Activated T-cell treated with anti-CD3 and anti-CD28 coated beads for 4 hours (primary cell): Measurements from ENCODE around the gene MTPN.

Experiments used
- DNase-seq: peaks from one replicate; pipeline ENCODE4 v3.0.0-alpha.2; 2020

The MTPN gene

DNA sequence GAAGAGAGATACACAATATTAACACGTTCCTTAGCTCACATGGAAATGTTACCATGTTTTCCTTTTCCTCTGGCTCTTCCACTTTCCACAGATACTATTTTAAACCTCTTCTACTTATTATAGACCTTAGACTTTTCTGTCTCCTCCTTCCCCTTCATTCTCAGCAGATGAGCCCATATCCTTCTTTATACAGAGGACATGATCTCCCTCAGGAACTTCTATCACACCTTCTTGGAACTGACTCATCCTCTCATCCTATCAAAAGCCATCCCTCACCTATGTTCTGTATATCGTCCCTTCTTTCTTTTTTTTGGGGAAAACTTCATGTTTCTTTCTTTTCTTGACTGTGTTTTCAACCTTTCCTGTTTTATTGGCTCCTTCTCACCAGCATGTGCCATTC lies 20.8 kb downstream of the MTPN start:
- no peak for DNase-seq

DNA sequence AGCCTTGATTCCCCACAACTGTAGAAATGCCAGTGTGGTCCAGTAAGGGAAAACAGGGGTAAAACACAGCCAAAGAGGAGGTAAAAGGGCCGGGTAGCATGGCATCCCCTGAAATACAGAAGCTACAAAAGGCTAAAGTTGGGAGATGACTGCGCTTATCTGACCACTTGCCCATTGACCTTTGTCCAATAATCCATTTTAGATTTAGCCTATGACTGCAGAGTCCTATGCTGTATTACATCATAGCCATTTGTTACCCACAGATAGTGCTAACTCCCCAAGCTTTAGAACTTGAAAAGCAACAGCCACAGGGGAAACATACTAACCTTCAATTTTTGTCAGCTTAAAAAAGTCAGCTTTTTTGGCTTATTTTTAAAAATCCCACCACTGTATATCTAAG lies 26.2 kb downstream of the MTPN start:
- DNase-seq, result no peak

DNA sequence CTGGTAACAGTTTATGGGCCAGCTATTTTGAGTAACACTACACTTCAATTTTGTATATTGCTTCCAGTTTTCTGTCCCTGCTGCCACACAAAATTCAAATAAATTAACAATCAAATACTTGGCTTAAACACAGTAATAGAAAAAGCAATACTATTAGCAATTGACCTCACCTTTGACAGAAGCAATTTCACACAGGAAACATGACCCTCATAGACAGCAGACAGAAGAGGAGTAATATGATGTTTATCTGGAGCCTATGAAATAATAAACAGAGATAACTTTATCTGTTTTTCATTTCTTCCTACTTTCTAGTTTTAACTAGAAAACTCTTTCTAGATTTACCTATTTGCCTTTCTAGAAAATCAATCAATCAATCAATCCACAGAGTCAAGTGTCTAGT lies 26.7 kb downstream of the MTPN start:
- no peak for DNase-seq

DNA sequence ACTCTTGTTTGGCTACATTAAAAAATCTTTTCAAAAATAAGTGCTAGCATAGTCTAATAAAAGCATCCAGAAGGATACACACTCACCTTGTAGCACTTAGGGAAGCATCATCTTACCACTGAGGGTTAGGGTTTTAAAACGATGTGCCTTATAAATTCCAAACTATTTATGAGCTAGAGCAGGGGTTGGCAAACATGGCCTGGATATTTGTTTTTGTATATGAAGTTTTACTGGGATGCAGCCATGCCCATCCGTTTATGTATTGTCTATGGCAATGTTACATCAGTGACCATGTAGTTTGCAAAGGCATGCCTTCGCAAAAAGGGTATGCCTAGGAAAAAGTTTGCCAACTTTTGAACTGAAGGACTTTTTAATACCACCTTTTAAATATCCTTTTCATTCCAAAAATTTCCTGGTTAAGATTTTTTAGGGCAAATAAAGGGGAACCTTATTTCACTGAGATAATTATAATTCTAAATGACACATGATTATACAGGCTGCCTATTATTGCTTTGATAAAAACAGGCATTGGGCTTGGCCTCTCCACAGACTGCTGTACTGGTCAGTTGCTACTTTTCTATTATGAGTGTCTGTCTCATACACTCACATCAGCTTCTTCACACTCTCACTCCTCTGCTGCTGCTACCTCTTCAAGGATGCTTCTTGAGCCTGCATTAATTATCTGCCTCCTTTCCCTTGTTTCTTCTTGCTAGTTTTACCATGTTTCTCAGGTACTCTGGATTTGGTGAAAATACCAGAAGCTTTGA lies 30.7 kb downstream of the MTPN start:
- no peak for DNase-seq

DNA sequence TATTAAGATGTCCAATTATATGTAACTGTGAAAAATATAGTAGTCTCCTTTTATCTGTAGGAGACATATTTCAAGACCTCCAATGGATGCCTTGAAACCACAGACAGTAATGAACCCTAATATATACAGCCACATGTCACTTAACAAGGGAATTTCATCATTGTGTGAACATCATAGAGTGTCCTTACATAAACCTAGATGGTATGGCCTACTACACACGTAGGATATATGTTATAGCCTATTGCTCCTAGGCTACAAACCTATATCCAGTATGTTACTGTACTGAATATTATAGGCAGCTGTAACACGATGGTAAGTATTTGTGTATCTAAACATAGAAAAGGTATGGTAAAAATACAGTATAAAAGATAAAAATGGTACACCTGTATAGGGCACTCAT lies 32.4 kb downstream of the MTPN start:
- DNase-seq, result no peak

DNA sequence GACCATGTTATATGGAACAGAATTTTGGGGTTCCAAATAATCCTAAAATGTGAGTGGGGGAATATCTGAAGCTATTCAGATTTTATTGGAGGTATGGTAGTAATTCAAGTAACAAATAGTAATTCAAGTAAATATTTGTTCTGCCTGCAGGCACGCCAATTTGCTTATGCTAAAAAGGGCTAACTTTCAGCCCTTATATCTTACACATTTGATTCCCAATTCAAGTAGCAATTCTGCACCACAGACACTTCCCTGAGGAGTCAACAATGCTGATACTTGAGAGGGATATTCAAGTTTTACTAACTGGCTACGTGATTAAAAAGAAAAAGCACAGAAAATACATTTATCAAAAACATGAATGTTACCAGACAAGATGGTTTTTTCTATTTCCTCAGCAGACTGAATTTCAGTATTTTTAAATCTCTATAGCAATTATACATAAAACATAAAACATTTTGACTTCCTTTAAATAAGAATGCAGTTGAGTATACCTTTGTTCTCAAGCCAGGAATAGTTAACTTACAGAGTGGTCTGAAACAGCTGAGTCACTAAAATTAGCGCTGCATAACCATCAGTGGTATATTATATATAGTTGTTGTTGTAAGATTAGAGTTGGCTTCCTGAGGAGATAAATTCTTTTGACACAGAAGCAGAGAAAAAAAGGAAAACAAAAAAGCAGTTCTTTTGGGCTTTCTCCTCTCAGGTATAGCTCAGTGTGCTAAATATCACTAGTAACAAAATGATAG lies 33.9 kb downstream of the MTPN start:
- DNase-seq, result no peak

DNA sequence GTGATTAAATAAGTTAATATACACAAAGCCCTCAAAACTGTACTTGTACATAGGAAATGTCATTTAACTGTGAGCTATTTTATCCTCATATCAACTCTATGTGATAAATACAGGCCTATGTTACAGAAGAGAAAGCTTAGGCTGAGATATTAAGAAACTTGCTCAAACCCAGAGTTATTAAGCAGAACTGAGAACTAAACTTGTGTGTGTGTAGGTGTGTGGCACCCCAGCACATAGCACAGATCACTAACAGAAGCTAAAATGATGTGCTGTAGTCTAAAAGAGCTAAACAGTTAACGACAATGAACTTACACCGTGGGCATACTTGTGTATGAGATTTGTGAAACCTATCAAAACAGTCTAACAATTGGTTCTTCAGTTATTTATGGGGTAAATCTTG lies 34.5 kb downstream of the MTPN start:
- DNase-seq, result no peak

DNA sequence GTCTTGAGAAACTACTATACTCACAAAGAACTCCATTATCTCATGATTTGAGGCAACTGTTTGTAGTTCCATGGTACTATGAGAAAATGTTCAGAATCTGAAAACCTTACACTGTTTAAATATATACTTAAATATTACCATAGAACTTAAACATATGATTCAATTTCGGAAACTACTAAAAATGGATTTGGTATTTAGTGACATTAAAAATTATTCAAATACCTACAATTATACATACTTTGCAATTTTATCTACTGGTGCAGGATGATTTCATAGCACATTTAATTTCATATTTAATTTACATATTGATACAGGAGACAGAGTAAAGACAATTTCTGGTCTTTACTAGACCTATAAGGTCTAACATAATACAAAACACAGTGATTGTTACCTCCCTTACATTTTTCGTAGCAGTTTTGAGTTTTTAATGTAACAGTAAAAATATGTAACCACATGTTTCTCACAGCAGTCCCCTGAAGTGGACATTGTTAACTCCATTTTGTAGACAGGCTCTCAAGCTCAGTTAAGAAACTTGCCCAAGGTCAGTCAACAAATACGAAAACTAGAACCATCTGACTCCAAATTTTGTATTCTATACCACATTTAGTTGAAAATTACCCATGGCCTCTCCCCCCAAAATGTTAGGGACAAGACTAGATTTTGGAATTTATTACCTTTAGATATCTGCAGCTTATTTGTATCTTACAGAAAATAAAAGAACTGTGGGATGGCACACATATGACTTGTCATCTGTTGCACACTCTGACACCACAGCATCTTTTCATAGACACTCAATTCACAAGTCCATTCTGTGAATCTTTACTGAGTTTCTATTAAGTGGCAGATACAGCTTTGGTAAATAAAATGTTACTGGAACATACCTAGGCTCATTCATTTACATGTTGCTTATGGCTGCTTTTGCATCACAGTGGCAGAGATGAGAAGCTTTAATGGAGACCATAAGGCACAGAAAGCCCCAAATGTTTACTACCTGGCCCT lies 36.8 kb downstream of the MTPN start:
- no peak for DNase-seq

DNA sequence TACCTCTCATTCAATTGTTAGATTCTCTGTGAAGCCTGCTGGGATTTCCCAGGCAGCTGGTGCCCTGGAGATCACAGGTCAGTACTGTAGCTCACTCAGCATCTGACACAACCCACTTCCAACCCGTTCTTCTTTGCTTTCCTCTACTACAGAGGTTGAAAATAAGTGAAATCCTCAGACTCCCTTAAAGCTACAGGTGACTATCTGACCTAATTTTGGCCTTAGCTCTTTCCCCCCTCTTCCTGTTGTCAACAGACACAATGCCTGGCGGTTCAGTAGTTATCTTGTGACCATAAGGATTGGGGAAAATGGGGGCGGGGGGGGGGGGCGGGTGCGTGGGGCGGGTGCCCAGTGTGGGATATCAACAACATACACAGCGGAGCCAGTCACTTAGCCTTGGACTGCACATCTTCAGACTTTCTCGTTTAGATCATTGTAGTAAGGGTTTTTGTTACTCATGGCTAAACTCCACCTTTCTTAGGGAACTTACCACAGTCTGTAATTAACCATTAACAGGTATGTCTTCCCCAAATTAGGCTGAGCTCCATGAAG lies 37.8 kb downstream of the MTPN start:
- no peak for DNase-seq

DNA sequence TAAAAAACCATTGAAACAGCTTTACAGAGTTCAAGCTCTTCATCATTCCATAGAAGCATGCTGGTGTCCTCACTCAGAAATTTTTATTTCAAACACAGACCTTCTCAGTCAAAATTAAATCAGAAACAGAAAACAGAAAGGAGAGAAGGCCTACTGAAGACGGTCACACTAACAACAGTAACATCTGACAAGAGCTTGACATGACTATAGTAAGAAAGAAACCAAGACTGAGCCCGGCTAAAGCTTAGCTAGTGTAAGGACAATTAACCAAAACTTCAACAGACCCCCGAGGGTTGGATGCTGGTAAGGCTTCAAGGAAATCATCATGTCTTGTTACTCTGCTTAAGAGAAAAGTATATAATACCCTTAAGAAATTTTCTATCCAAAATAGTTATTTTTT lies 38.6 kb downstream of the MTPN start:
- DNase-seq, result no peak

DNA sequence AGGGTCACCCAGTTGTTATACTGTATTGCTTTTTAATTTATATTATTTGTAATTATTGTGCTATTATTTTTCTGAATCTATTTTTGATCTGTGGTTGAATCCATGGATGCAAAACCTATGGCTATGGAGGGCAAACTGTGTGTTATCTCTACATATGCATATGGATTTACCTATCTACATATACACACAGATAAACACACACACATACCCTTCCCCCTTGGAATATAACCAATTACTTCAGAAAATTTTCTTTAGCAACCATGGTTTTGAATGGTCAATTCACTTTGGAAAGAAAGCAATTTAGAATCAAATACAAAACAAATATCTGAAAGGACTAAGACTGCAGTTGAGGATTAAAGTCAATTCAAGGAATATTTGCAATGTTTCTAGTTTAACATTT lies 39.1 kb downstream of the MTPN start:
- DNase-seq, result no peak

DNA sequence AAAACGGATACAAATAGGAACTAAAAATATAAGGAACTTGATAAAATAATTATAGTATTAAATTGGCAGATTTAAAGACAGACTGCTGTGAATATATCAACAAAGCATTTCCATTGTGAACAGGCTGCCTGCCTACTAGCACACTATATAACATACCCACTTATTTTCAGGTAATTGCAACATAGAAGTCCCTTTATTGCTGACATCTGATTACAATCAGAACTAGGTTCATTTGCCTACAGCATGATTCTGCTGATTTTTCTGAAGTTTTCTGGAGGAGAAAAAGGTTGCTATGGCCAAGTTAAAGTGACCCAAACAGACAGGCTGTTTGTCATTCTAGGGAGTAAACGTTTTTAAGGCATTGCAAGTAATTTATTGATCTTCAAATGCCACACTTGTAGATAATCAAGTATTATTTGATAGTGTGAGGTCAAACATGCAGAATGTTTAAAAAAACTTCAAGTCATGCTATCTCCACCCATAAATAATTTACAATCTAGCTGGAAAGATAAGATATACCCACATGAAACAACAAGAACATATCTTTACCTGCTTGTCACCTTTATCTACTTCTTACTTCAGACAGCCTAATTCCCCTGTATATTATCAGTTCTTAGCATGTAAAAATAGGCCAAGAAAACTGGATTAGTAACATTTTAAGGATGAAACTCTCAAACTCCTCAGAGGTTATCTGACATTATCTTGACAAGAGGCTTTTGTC lies 40.5 kb downstream of the MTPN start:
- no peak for DNase-seq

DNA sequence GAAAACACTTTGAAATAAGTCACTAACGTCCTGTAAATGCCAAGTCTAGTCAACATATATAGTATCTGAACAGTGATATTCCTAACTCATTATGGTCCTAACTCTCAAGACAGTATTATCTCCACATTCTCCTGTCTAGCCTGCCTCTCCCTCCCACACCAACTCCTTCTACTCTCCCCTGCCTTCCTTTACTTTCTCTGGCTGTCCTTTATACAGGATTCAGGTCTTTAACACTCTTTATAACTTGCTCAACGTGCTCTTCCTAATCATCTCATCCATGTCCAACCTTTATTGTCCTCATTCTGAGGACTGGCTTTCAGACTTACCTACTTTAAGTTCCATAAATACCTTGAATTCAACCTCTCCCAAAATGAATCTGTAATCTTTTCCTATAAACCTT lies 42.5 kb downstream of the MTPN start:
- no peak for DNase-seq

DNA sequence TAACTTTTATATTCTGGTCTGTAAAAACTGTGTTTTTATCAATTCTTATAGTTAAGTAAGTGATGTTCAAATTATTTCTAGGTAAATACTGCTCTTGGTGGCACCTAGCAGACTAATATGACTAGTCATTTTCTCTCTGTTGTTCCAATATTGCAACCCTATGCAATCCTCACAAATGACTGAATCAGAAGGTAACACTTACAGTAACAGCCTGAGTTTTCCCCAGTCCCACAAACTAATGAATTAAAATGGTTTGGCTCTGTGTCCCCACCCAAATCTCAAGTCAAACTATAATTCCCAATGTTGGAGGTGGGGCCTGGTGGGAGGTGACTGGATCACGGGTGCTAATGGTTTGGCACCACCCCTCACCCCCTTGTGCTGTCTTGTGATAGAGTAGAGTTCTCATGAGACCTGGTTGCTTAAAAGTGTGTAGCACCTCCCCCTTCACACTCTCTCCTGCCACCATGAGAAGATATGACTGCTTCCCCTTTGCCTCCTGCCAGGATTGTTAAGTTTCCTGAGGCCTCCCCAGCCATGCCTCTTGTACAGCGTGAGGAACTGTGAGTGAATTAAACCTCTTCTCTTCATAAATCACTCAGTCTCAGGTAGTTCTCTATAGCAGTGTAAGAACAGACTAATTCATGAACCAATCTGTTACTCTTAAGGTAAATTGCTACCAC lies 43.5 kb downstream of the MTPN start:
- DNase-seq, result no peak

DNA sequence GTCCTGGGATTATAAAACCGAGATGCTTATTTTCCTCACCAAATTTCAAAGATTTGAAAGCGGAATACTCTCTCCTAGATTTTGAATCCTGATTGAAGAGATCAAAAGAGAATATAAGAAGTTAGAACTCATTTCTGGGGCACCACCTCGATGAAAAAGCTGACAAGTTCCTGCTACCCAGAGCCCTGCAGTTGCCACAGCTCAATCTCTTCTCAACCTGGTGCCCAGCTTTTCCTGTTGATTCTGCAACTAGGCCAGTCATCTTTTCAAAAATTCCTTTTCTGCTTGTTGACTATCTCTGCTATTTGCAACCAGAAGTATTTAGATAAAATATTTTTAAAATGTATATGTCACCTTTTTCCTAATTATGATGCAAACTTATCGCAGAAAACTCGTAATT lies 45.0 kb downstream of the MTPN start:
- DNase-seq, result no peak

DNA sequence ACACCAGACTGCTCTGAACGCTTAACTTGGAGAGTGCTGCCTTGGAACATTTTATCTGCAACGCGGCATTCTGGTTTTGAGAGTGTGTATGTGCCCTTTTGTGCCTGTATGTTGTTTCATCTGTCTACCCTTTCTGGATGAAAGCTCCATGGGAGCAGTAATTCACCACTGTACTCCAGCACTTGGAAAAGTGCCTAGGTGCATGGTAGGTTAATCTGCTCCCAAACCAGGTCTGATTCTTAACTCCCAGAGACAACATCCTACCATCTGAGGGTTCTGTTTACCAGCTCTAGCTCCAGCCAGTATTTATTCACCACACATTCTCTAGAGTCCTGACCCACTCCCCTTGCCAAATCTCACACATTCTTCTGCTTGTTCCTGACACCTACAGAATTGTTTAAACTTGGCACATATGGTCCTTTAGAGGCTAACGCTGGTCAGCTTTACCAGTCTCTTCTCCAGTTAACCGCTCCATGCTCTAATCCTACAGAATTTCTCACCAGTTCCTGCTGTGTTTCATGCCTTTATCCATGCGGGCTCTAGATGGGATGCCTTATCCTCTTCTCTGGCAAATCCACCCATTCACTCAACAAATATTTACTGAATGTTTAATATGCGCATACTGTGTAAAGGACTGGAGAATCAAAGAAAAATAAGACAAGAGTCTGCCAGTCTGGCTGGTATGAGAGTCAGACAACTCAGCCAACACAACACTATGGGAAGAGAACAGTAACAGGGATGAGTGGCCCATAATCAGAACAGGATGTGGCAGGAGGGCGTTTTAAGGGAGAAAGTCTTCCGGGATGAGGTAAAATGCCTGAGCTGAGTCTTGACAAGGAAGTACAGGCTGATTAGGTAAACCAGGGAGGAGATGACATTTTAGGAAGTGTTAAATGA lies 46.3 kb downstream of the MTPN start:
- DNase-seq, result no peak

DNA sequence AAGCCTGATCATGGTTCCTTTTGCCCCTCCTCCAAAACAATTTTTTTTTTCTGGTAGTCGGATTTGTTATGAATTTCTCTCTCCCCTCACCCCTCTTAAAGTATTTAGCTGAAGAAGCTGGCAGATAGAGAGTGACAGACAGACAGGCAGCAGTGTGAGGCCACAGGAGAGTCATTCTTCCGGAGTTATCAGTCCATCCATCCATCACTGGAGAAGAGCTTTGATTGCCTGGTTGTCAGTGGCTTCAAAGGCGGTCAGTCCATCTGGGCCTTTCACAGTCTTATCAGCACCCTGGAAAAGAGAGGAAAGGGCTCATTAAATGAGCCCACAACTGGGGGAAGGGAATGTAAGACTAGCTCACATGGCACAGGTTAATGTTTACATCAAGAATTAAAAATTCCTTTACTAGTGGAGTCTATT lies 47.4 kb downstream of the MTPN start:
- no peak for DNase-seq

DNA sequence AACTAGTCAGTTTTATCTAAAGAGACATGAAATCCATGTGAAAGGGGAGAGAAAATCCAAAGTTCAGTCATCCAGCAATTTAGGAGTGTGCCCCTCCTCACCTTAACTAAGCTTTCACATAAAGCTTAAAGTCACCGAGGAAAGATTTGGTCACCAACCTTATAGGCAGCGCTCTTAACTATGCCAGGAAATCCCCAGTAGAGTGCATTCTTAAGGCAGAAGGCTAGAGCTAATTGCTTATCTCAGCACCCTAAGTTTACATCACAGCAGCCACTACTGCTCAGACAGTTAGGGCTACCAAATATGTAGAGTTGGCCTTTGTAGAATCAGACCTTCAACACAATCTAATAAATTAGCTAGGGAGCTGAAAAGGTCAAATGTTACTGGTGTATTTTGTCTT lies 47.9 kb downstream of the MTPN start:
- DNase-seq, result no peak

DNA sequence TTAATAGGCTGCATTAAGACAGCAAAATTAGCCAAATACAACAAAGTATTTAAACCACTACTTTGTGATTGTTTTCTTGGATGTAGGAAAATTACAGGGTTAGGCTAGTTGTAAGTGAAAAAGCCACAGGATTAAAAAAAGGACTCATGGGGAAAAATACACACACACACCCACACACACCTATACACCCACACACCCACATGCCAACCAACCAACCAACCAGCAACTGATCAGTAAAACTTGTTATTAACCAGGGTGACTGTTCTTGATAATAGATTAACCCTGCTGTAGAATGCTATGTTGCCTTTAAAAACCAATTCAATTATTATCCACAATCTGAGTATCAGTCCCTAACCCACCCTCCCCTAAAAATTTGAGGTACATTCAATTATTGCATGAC lies 49.0 kb downstream of the MTPN start:
- no peak for DNase-seq

DNA sequence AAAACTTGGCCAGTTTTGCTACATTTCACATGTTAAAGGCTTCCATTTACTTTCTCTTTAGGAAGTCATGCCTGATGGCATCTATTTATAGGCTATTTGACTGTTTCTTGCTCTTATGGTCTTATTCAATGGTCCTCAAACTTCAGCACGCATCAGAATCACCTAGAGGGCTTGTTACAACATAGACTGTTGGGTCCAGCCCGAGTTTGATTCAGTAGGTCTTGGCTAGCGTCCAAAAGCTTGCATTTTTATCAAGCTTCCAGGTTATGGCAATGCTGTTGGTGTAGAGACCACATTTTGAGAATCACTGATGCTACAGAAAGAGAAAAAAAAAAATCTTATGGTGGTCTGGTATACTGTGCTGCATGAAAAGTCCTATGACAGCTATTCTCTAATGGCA lies 51.9 kb downstream of the MTPN start:
- no peak for DNase-seq

DNA sequence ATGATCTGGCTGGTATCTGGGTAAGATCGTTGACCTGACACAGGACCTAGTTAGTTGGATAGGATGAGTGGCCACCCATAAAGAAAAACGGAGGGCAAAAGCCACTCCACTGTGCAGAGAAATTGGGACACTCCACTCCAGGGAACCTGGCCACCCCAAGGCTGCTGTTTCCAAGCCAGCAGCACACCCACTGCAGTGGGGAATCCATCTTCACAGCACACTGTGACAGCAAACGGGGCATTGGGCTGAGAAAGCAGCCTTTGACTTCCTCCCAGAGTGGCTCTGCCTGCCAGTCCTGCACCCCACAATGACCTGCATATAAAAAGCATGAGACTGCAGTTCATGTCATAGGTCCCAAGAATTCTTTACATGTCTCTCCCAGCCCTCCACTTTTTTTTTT lies 52.9 kb downstream of the MTPN start:
- no peak for DNase-seq
